Measurements from ENCODE around the gene FOXP1.

FOXP1 gene

DNA sequence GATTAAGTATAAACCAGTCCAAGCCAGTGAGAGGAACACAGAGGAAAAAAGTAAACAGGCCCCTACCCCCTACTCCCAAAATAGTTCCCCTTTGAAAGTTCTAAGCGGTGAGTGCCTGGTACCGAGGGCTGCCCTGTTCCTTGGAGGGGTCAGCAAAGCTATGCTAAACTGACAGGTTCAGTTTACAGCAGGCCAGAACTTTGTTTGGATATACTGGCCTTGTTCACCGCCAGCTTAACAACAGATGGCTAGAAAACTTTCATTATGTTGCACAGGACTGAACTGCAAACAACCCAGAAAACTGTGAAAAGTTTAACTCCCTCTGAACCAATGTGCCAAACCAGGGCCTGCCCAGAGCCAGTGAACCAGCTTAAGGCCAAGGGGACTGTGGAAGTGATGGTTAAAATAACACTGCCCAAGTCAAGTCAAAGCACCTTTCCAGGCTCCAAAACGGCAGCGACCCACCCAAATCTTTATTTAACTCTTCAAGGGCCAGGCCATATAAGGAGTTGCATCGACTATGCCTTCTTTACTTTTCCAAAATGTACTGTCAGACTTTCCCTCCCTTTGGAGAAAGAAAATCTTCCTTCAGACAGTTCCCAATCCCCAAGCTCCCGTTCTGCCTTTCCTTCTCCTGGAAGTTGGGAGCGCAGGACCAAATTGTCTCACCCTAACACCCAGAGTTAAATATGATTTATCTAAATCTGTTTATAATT, 448.0 kb downstream of the FOXP1 start:
- DNase-seq, result no peak

GRCh38 chr3:71134521-71134920, 449.0 kb downstream of the FOXP1 start:
- no peak for DNase-seq

DNA sequence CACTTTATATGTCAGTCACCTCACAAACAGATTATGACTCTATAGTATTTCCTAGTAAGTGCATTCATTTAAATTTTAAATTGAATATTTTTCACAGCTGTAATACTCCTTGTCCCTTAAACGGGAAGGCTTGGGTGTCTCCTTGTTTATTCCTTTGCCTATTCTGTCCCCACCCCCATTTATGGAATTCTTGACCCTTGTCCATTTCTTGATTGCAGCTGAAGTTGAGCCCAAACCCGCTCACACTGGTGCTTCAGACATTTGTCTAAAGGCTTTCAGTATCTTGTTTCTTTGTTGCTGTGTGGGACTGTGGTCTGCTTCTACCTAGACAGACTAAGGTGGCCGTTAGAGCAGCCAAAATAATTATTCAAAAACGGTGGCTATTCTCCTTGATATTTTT, 449.7 kb downstream of the FOXP1 start:
- no peak for DNase-seq

GRCh38 chr3:71132995-71133730, 450.4 kb downstream of the FOXP1 start:
- DNase-seq, result no peak

- no peak for DNase-seq
Measured at GRCh38 chr3:71131375-71132314, 451.9 kb downstream of the FOXP1 start.

GRCh38 chr3:71130471-71131374, 452.8 kb downstream of the FOXP1 start:
- DNase-seq, result peak; percentile 82

DNA sequence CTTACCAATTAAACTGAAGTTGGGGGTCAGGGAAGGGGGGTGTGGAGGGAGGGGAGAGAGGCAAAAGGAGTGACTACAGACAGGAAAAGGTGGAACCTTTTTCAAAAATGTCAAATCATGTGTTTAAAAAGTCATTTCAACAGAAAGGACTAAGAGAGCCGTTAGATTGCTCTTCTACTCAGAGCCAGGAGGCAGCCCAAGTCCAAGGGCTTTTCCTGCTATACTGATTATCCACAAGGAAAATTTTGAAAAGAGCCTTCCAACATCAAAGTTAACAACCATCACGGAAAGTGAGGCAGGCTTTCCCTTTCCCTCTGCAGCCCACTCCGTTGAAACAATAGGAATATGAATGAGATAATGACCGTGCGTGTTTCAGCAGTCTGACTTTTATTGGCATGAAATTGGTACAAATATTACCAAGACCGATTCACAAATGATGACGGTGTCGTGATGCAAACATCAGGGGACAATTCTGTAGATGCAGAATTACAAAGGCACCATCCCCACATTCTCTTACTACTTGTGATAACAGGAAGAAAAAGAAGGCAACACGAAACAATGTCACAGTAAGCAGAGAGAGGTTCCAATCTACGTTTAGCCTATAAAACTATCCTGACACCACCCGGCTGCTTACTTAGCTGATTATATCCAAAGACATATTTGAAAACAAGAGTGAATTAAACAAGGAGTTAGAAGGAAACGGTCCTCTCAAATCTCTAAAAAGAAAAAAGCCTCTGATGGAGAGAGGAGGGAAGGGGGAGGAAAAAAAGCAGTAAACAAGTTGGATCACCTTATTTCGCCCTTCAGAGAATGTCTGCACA, 453.7 kb downstream of the FOXP1 start:
- peak; percentile 22 for DNase-seq

- no peak for DNase-seq
Measured at GRCh38 chr3:71128961-71129360, 454.6 kb downstream of the FOXP1 start.

DNA sequence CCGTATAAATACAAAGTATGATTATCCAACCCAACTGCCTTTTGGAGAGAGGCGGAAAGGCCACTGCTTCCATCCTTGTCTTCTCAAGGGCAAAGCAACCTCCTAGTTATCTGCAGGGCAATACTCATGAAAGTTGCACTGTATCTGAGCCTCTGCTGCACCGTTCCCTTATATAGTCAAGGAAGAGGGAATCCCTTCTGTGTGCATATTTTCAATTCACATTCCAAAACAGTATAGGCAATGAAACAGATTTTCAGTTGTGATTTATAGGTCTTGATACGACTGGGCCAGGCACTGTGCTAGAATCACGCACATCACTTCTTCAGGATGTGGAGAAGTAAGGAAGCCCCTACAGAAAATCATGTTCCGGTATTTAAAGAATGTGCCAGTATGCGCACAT, 455.7 kb downstream of the FOXP1 start:
- DNase-seq, result peak; percentile 63

DNA sequence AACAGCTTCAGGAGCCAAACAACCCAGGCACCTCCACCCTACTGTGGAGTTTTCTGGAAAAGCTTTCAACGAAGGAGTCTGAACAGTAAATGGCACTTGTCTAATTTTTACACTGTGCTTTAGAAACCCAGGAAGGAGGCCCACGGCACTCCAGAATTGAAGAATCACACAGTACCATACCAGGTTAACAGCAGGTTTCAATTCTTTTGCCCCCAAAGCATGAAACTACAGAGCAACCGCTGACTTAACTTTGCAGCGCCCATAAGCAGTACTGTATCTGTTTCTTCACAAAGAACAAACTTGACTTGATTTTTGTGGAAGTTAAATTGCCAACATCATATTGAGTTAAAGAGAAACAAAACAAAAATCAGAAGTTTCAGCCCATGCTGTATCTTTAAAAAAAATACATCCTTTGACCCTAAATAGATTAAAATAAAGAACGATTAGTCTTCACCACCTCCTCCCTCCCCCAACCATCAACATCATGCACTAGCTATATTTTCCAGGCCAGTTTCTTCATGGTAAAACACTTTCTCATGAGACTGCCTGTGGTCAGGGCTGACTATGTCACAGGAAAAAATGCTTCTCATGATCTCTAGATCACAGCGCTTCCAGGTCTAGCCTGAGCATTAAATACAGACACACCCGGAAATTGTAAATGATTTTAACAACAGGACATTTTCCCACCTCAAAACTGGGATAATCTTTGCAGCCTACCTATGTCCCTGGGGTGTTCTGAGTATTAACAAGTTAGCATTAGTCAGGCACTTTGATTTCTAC, 456.3 kb downstream of the FOXP1 start:
- DNase-seq, result peak; percentile 67

GRCh38 chr3:71125738-71126137, 457.8 kb downstream of the FOXP1 start:
- DNase-seq, result no peak

DNA sequence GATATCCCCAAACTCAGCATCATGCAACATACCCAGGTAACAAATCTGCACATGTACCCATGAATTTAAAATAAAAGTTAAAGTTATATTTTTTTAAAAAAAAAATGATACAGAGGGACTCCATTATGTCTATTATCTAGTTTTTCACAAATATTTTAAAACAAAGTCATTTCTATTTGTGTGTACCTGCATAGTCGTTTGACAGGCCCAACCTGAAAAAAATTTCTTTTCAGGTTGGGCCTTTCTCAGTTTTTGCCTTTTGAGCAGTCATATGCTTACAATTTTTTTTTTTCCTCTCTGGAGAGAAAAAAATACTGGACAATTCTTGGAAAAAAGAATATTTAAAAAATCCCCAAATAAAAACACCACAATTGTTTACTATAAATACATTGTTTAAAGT, 459.5 kb downstream of the FOXP1 start:
- no peak for DNase-seq

GRCh38 chr3:71122641-71123040, 460.9 kb downstream of the FOXP1 start:
- no peak for DNase-seq

DNA sequence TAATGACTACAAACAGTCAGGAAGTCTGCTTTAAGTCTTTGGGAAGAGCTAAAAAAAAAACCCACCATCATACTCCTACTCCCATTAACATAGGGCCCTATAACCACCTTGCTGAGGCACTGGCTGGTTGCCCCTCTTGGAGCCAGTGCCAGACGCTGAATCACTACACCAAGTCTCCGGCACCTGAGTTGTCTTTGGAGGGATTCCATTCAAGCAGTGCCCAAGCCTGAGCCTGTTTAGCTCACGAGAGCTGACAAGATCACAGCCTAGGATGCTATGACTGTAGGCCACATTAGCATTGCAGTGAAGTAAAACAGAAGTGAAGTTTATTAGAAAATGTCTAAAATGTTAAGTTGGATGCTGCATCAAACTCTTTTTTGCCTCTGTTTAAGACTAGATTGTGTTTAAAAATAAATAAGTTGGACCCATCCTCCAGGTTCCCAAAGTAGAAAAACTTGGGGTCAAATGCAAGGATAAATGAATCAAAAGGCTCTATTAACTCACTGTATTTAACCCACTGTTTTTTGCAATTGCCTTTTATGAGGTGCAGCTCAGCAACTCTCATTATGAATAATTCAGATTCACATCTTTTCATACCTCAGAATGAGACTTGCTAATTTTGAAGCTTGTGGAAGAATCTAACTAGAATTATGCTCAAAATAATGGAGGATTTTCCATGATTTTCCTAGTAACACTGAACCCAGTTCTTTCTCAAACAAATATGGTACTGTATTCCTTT, 461.9 kb downstream of the FOXP1 start:
- no peak for DNase-seq

- no peak for DNase-seq
Measured at GRCh38 chr3:71120012-71120411, 463.5 kb downstream of the FOXP1 start.

- no peak for DNase-seq
Measured at GRCh38 chr3:71119171-71119570, 464.4 kb downstream of the FOXP1 start.

GRCh38 chr3:71118436-71118835, 465.1 kb downstream of the FOXP1 start:
- DNase-seq, result no peak

GRCh38 chr3:71117572-71118247, 465.8 kb downstream of the FOXP1 start:
- DNase-seq, result peak; percentile 50

DNA sequence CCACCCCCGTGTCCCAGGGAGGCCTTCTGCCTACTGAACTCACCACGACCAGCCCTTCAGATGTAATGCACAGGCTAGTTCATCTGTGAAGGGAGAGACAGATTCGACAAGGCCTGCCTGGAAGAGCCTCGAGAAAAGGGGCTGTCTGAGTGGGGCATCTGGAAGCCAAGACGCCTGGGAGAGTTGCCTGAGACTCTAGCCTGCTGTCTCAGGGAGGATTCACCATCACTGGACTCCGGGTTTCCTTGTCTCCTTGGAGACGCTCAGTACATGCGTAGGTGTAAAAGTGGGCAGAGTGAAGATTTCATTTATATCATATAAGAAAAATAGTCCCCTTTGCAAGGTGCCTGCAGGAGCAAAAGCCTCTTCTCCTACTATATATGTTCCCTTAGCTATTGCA, 468.9 kb downstream of the FOXP1 start:
- no peak for DNase-seq
